ENCODE data around the gene SCFD1.

DNA sequence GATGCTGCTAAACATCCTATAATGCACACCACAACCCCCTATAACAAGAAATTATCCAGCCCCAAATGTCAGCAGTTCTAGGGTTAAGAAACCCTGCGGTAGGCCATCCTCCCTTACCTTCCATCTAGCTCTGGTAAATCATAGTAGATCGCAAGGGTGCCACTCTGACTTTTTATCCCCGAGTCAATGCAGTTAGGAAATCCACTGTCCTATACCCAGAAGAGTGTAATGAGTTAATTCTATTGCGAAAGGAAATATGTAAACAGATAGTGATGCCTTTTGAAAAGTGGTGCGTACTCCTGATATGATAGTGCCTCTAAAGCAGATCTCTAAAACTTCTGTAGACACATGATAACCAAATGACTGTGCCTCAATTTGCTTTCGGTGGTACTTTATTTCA lies 29.8 kb downstream of the SCFD1 start:
- TF ChIP-seq POLR2A (IDR thresholded peaks at IDR 0.05; ENCODE audit: low read depth, low read length) (no peak), SPI1 (IDR thresholded peaks at IDR 0.05; ENCODE audit: low read depth, low read length) (no peak), TAF1 (IDR thresholded peaks at IDR 0.05; ENCODE audit: low read depth, low read length) (no peak)
